AG08395 (cell line): ENCODE measurements around the gene ZMYND10.

Source experiments
- DNase-seq: peaks from one replicate; pipeline ENCODE4 v3.0.0; 2012; ENCODE audit warnings: mixed read lengths, low spot score

ZMYND10 gene

DNA sequence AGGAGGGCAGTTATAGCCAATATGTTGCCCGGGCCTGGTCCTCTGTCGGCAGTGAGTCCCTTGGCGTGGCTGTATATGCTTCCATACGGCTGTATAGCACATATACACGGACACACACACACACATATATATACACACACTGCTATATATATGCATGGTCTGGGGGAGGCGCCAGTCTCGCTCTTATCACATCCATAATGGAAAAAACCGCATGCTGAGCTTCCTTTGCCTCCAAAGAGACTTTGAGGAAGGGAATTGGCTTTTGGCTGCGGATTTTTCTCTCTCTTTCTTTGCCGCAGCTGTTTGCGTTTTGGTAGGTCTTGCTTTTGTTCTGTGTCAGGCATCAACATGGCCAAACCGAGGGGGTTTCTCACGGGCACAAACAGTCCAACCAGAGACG, 25.1 kb upstream of the ZMYND10 start:
- no peak for DNase-seq

DNA sequence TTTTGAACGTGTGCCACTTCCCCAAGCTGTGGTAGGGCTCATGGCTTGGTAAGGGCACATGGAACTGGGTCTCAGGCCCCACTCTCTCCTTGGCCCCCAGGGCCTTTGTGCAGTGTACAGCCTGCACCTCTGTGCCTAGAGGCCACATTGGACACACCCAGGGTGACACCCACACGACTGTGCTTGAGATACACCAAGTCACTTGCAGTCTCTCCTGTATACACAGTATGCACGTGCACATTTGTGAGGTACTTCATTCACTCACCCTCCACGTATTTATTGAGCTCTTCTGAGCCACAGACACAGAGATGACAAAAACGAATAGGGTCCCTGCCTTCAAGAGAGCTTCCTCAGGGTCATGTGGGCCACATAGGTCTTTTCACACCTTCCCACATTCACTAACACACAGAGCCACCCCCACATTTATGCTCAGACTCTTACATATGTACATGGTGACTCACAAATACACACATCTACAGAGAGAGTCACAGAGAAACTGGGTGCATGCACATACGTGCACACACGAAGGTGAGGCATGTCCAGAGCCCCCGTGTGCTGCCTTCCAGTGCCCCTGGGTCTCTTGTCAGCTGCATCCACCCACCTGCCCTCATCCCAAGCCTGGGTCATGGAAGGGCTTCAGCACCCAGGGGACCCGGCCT, 23.6 kb upstream of the ZMYND10 start:
- no peak for DNase-seq

DNA sequence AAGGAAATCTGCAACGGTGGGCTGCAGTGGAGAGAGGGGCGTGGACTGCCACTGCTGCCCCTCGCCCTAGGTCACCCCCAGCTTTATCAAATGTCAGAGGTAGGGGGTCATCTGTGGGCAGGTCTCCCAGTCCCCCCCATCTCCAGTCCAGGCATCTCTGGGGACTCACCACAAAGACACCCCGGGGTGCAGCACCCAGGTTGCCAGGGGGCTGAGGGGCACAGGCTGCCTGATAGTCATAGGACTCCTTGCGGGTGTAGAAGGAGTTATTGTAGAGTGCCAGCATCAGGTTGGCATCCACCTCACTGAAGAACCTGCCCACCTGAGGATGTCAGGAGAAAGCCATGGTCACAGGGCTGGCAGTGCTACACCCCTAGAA, 20.3 kb upstream of the ZMYND10 start:
- DNase-seq, result no peak

DNA sequence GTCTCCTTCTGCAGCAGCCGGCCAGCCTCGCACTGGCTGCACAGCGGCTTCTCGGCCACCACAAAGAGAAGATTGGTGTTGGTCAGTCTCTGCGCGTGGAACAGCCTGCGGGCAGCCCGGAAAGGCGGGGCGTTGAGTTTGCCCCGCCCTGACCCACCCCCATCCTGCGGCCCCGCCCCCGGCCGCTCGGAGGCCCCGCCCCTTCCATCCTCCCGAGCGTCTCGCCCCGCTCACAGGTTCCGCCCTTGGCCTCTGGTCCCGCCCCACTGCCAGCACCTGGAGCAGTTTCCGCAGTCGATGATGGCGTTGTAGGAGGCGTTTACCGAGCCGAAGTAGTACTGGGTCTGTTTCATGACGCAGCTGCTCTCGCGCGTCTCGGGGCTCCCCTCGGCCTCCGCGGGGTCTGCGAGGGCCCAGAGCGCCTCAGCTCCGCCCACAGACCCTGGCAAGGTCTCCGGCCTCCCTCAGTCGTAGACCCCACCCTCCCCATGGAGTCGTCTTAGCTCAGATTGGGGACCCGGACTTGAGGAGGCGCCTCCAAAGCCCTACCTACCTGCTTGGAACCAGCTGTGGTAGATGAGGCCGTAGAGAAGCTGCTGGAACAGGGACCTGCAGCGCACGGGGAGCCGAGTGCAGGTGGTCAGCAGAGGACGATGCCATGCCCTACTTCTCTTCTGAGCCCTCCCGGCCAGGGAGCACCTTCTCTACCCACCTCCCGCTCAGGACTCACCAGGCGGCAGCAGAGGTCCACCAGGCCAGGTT, 19.7 kb upstream of the ZMYND10 start:
- DNase-seq, result peak; percentile 93

DNA sequence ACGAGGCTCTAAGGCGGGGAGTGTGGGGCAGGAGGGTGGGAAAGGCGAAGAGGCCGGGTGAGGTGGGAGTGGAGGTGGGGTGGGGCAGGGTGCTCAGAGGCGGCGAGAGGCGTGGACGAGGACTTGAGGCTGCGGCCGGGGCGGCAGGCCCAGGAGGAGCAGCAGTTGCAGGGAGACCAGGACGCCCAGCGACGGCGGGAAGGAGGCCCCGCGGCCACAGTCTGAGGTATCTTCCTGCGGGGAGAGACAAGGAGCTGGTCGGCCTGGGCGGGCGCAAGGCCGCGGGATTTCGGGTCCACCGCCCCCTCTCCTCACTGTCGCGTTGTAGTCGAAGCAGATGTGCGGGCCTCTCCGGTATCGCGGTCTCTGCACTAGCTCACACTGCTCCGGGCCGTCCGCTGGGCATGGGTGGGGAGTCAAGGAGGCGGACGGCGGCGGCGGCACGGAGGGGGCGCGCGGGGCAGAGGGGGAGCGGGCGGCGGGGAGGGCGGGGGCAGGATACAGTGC, 19.1 kb upstream of the ZMYND10 start:
- DNase-seq, result peak; percentile 34

DNA sequence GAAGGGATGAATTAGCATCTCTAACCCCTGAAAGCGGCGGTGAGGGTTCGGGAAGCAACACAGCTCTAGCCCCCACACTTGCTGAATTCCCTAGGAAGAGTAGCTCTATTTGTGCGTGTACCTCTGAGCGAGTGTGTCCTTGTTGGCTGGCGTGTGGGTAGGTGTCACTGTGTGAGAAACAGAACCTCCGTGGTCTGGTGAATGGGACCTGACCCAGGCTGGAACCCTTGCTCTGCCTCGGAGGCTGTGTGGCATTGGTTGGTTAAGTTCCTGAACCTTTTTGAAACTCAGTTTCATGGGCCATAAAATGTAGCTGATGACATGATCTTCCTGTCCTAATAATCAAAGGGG, 14.2 kb upstream of the ZMYND10 start:
- no peak for DNase-seq

DNA sequence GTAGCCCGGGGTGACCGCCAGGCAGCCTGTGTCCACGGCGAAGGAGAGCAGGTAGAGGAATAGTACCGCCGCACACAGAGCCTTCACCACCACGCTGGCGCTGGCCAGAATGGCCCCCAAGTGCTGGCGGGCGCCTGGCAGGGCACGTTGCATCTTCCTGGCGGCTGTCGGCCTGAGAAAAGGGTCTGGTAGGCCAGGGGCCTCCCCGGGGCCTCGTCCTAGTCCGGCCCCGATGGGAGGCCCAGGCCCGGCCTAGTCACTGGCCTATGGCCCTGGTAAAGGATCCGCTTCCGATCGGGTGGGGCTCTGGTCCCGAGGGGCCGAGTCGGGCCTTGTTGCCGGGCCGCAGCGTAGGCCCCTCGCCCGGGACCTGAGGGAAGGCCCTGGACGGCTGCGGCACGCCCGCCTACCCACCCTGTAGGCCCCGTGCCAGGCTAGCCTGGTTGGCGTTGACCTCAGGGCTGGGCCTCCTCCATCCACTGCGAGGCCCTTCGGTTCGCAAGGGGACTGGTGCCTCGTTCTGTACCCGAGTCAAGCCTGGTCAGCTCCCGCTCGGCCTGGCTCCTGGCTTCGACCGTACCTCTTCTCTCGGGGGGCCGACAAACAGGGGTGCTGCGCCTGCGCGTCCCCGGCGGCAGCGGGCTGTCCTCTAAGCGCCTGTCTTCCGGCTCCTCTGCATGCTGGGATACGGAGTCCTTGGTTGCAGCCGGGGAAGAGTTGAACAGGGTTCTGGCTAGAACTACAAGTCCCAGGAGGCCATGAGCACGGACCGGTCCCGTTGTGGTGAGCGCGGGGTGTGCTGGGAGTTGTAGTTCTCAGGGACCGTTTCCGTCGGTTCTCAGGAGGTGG, 13.6 kb upstream of the ZMYND10 start, which contains the start of gene TMEM115:
TMEM115 (minus strand) TSS at position 611 of the 849 bp plus-strand sequence; CDS start at position 153, 458 bp downstream.
- DNase-seq, result peak; percentile 99

DNA sequence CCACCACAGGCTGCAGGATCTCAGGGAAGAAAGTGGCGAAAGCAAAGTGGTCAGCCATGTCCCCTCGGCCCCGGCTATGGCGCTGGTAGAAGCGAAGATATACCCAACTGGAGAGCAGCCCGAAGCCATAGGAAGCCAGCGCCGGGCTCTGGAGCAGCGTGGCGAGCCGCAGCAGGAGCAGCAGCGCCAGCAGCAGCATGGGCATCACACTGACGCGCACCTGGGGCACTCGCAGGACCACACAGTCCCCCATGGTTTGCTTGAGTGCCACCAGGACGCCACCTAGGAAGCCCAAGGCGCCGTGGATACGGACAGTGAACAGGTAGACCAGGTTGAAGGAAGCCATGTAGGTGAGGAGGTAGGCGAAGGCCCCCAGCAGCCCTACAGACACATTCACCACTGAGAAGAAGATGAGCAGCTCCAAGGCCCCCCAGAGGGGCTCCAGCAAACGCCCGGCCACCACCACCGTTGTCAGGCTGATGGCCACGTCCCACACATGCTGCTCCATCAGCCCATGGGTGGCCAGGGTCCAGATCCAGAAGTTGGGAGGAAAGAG, 12.9 kb upstream of the ZMYND10 start:
- no peak for DNase-seq

DNA sequence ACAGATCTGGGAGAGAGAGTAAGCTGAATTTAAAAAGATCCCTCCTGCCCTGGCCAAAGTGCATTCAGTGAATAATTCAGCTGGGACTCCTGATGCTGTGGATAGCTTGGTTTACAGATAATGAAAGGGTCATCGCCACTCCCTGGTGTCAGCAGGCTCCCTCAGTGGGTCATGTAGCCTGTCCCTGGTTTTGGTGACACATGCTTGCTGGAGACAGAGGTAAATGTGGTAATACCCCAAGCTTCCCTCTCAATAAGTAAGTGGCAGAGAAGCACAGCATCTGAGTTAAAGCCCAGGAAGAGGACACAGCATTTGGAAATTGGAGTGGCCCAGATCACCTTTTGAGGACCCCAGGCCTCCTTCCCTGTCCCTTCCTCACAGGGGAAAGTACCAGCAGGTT, 11.9 kb upstream of the ZMYND10 start:
- no peak for DNase-seq

DNA sequence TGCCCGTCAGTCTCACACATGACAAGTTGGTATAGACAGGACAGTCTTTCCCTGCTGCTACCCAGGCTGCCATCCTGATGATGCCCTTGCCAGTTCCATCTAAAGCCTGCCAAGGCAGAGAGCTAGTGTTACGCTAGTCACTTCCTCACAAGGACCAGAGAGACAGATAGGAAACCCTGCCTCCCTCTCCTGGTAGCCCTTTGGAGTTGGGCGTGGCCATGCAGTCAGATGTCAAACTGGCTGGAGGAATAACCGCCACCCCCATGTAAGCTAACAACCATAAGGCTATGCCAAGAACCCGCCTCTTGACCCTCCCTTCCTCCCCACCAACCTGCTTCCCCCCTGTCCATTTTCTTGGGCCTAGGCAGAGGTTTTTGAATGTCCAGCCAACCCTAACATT, 11.0 kb upstream of the ZMYND10 start:
- DNase-seq, result peak; percentile 41

DNA sequence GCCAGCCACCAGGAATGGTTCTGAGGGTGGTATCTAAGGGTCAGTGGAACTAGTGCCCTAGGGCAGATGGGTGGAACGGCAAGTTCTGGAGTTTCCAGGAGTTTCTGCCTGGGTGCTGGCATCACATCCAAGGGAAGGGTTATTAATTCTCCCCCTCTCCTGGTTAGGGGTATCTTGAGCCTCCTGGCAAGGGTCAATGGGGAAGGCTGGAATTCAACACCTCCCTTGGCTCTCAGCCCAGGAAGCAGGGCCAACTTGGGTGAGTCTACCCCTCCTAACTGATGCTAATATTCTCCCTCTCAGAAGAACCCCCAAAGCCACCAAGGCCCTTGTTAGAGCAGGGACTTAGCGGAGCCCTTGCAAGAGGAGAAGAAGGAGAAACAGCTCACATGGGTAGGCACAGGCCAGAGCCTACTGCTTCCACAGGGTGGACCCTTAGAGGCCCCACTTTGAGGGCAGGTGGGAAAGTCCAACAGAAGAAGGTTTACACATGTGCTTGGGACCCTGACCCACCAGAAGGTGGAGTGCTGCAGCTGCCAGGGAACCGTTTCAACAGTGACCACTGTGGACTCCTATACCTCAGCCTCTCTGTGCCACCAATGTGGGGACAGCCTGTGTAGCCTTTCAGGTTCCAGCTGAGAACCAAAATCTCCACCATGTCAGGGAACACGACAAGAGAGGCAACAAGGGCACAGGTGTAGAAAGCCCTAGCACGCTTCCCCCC, 10.5 kb upstream of the ZMYND10 start:
- DNase-seq, result no peak

DNA sequence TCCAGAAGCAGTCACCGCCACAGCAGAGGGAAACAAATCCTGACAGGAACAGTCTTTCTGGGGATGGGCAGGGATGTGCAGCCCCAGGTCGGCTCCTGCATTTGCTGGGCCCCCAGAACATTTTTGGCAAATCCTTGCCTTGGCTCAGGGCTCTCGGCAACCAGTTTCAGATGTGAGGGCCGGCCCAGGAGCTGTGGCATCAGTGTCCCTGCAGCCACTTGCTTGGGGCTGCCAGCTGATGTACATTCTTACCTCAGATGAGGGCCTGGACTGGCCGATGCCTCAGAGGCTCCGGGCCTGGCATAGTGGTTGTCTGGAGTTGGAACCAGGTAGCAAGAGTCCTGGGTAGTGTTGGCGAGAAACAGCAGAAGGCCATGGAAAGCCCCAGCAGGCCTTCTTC, 9.3 kb upstream of the ZMYND10 start:
- DNase-seq, result no peak

DNA sequence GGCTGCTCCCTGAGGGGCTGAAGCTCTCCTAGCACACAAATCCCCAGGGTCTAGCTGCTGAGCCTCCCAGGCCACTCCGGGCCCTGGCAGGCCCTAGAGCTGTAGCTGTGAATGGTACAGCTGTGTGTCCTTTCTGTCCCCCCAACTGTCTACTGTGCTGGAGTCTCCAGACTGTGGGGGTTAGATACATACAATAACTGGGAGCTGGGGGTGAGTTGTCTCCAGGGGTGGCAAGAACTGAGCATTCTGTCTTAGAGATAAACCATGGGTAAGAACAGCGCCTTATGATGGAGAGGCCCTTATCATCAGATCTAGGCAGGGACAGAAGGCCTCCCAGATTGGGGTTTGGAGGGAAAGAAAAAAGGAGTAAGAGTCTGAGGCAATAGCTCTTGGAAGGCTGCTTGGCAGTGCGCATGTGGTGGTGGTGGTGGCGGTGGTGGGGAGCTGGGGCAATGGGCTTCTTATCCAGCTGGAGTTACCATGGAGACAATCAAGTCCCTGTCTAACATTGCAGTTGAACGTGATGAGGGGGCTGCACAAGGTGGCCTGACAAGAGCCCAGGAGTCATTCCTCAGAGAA, 8.7 kb upstream of the ZMYND10 start:
- DNase-seq, result no peak

DNA sequence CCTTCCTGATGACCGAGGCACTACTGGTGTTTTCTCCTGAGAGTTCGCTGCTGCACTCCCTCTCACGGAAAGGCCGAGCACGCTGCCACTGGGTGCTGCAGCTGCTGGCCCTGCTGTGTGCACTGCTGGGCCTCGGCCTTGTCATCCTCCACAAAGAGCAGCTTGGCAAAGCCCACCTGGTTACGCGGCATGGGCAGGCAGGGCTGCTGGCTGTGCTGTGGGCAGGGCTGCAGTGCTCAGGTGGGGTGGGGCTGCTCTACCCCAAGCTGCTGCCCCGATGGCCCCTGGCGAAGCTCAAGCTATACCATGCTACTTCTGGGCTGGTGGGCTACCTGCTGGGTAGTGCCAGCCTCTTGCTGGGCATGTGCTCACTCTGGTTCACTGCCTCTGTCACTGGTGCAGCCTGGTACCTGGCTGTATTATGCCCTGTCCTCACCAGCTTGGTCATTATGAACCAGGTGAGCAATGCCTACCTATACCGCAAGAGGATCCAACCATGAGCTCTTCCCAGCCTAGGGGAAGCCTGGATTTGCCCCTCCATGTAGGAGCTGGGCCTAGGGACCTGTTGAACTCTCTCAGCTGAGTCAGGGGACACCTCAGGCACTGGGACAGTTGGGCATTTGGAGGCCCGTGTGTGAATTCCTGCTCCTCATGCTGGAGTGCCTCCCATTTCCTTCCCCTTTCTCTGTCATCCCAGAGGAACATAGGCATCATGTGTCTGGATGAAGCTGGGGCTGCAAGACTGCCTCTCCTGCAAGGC, 7.9 kb upstream of the ZMYND10 start:
- DNase-seq, result no peak

DNA sequence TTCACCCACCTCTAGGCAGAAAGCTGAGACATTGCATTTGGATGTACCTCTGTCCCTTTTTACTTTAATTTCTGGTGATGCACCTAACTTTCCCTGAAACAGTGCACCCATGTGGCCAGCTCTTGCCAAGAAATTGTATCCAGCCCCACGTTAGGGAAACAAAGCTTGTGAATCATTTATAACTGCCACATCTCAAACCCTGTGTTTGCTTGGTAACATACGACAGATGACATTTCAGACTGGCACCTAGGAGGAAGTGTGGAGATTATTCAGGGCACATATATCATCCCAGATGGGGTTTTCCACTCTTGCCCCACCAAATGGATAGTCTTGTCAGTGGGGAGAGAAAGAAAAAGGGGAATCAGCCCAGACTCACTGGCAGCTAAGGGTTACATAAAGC, 7.2 kb upstream of the ZMYND10 start:
- DNase-seq, result peak; percentile 32

DNA sequence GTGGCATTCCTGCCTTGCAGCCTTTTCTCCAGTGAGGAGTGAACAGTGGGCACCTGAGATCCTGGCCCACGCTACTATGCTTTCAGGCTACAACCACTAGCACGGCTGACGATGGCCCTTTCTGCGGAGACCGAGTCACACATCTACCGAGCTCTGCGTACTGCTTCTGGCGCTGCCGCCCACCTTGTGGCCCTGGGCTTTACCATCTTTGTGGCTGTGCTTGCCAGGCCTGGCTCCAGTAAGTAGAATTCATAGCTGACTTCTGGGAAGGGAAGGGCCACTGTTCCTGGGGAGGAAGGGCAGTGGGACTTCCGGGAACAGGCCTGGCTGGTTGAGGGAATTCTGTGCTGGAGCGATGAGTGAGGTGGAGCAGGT, 5.8 kb upstream of the ZMYND10 start:
- DNase-seq, result no peak

DNA sequence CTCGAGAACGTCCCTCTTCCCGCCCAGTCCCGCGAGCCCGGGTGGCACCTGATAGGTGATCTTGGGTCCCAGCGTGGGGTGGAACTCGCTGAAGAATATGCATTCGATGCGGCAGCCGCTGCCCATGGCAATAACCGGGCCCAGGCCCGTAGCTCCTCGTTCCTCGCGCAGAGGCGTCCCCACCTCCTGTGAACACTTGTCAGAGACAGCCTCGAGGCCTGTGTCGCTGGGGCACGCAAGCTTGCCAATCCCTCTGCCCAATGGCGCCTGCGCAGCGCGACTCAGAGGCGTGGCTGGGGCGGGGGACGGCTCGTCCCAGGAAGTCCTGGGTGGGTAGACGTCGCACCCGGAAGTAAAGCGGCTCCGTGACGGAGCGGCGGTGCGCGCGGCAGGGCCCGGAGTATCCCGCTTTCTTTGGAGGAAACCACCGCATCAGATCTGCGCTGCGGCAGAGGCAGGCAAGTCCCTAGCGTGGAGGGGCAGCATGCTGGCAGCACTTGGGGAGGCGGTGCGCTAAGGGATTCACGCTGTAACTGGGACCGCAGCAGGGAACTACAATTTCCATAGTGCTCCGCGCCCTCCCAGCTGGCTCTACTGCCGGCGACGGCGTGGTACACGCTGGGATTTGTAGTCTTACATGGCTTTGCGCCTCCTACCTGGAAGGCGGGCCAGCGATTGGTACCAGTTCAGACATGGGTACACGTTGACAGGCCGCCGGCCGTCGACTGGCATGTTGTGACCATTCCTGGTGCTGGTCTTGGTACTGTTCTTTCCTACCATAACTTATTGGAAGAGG, 5.2 kb upstream of the ZMYND10 start, which contains the start of the genes CYB561D2 and NPRL2:
CYB561D2 (plus strand) TSS at position 336 of the 796 bp plus-strand sequence. CDS start 572 bp downstream, outside the sequence.
NPRL2 (minus strand) TSS at position 249 of the 796 bp plus-strand sequence; CDS start at position 126, 123 bp downstream.
- peak; percentile 97 for DNase-seq

DNA sequence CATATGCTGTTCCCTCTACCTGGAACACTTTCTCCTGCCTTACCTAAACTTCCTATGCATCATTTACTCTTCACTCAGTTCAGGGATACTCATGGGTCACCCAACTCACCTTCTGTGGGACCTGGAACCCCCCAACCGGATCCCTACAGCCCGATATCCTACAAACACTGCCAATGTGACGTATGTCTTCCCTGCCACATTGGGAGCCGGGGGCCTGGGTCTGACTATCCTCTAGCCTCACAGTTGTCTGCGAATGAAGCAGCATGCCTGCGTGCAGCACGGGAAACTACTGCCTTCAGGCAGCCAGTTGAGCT, 4.6 kb upstream of the ZMYND10 start:
- no peak for DNase-seq

DNA sequence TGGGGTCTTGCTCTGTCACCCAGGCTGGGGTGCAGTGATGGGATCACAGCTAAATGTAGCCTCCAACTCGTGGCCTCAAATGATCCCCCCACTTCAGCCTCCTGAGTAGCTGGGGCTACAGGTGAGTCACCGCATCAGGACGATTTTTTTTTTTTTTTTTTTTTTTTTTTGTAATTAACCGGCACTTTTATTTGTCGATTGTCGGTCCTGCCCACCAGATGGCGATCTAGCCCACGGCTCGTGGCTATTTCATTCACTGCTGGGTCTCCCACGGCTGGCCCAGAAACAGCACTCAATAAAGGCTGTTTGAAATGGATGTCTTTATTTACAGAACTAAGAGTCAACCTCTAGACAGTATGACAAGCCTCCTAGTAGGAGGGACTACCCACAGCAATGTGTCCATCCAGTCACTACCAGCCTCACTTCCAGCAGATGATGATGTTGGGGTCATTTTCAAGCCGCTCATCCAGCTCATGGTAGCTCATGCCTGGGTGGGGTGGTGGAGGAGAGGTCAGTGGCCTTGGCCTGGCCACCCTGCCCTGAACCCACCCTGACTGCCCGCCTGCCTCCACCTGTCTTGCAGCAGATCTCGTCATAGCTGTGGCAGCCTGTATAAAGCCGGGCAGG, 1.8 kb upstream of the ZMYND10 start:
- peak; percentile 67 for DNase-seq
